ENCODE measurements around the gene NSUN4.
"Not testable (repeated sequence)": the region's sequence is repeated elsewhere in the genome, so short reads cannot be mapped to it uniquely, and the experiment has no call there.

NSUN4 gene

DNA sequence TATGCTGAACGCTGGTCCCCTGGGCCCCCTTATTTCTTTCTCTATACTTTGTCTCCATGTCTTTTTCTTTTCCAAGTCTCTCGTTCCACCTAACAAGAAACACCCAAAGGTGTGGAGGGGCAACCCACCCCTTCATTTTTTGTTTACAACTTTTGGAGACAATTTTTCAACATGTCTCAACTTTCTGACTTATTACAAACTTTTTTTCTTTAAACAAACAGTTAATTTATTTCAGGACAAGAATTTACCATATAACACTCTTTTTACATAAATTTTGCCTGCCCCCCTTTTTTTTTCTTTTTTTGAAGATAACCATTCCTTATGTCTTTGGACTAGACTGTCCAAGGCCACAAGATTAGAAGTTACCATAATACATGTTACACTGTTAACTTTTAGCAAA, 10.2 kb upstream of the NSUN4 start:
- H3K27ac ChIP-seq (ENCODE audit: low read depth, low read length); H3K27me3 ChIP-seq (ENCODE audit: insufficient read depth, low read length); H3K9ac ChIP-seq (ENCODE audit: low read depth, low read length); H3K4me3 ChIP-seq (ENCODE audit: low read length); H3K9me3 ChIP-seq (ENCODE audit: insufficient read depth, low read depth, low read length); H3K36me3 ChIP-seq (ENCODE audit: insufficient read depth, low read length): not testable (repeated sequence)
- WGBS = 82% methylated on average over 2 of the region's 2 CpGs
- H3K4me1 ChIP-seq (ENCODE audit: insufficient read depth, low read length) = peaks cover 18% of the 10 kb centered on the region

- not testable (repeated sequence) for H3K9me3 ChIP-seq (ENCODE audit: insufficient read depth, low read depth, low read length); H3K9ac ChIP-seq (ENCODE audit: low read depth, low read length); H3K27ac ChIP-seq (ENCODE audit: low read depth, low read length); H3K4me3 ChIP-seq (ENCODE audit: low read length); H3K36me3 ChIP-seq (ENCODE audit: insufficient read depth, low read length); H3K27me3 ChIP-seq (ENCODE audit: insufficient read depth, low read length)
- 70% methylated on average over 21 of the region's 24 CpGs for WGBS
- peaks cover 18% of the 10 kb centered on the region for H3K4me1 ChIP-seq (ENCODE audit: insufficient read depth, low read length)
Measured at GRCh38 chr1:46331786-46332540, 8.6 kb upstream of the NSUN4 start.

- 75% methylated on average over 9 of the region's 9 CpGs for WGBS
- Histone ChIP-seq H3K36me3 (ENCODE audit: insufficient read depth, low read length) (no peaks in the 10 kb centered on the region), H3K27ac (ENCODE audit: low read depth, low read length) (no peak overlapping the region)
Measured at GRCh38 chr1:46333300-46334029, 7.1 kb upstream of the NSUN4 start.

GRCh38 chr1:46334030-46334384, 6.6 kb upstream of the NSUN4 start:
- 95% methylated on average over 2 of the region's 2 CpGs for WGBS

More at GRCh38 chr1:46333300-46334029, 7.1 kb upstream of the NSUN4 start:
- peaks cover 18% of the 10 kb centered on the region for H3K4me1 ChIP-seq (ENCODE audit: insufficient read depth, low read length)
- no peaks in the 10 kb centered on the region for H3K27me3 ChIP-seq (ENCODE audit: insufficient read depth, low read length)
- no peak overlapping the region for H3K4me3 ChIP-seq (ENCODE audit: low read length)
- H3K9ac ChIP-seq (ENCODE audit: low read depth, low read length) = no peak overlapping the region
- no peaks in the 10 kb centered on the region for H3K9me3 ChIP-seq (ENCODE audit: insufficient read depth, low read depth, low read length)

DNA sequence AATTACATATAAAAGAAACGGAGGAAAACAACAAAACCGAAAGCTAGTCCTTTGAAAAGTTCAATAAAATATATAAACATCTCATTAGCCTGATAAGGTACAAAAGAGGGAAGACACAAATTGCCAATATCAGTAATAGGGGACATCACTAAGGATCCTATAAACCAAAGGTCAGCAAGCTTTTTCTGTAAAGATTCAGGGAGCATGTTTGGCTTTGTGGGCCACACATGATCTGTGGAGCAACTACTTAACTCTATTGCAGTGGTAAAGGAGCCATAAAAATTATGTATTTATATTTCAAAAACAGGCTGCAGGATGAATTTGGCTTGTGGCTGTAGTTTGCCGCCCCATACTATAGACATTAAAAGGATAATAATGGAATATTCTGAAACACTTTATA, 5.5 kb upstream of the NSUN4 start:
- H3K9ac ChIP-seq (ENCODE audit: low read depth, low read length) = no peak overlapping the region
- H3K4me3 ChIP-seq (ENCODE audit: low read length) = no peak overlapping the region
- no CpG with 5 or more reads among the region's 3 CpGs for WGBS

More at GRCh38 chr1:46334030-46334384, 6.6 kb upstream of the NSUN4 start:
- Histone ChIP-seq H3K9me3 (ENCODE audit: insufficient read depth, low read depth, low read length) (no peaks in the 10 kb centered on the region), H3K27me3 (ENCODE audit: insufficient read depth, low read length) (no peaks in the 10 kb centered on the region), H3K9ac (ENCODE audit: low read depth, low read length) (no peak overlapping the region), H3K4me1 (ENCODE audit: insufficient read depth, low read length) (peaks cover 16% of the 10 kb centered on the region), H3K4me3 (ENCODE audit: low read length) (no peak overlapping the region), H3K27ac (ENCODE audit: low read depth, low read length) (no peak overlapping the region), H3K36me3 (ENCODE audit: insufficient read depth, low read length) (no peaks in the 10 kb centered on the region)

GRCh38 chr1:46337409-46337808, 3.2 kb upstream of the NSUN4 start:
- not testable (repeated sequence) for H3K9ac ChIP-seq (ENCODE audit: low read depth, low read length); H3K4me3 ChIP-seq (ENCODE audit: low read length); H3K9me3 ChIP-seq (ENCODE audit: insufficient read depth, low read depth, low read length); H3K36me3 ChIP-seq (ENCODE audit: insufficient read depth, low read length); H3K27ac ChIP-seq (ENCODE audit: low read depth, low read length); H3K27me3 ChIP-seq (ENCODE audit: insufficient read depth, low read length); H3K4me1 ChIP-seq (ENCODE audit: insufficient read depth, low read length)
- WGBS = 98% methylated on average over 8 of the region's 14 CpGs

More for the DNA sequence above, 5.5 kb upstream of the NSUN4 start:
- Histone ChIP-seq H3K9me3 (ENCODE audit: insufficient read depth, low read depth, low read length) (no peaks in the 10 kb centered on the region), H3K4me1 (ENCODE audit: insufficient read depth, low read length) (peaks cover 10% of the 10 kb centered on the region), H3K27me3 (ENCODE audit: insufficient read depth, low read length) (no peaks in the 10 kb centered on the region), H3K36me3 (ENCODE audit: insufficient read depth, low read length) (no peaks in the 10 kb centered on the region), H3K27ac (ENCODE audit: low read depth, low read length) (no peak overlapping the region)

GRCh38 chr1:46341222-46342083, 846 bp downstream of the NSUN4 start:
- Histone ChIP-seq H3K9ac (ENCODE audit: low read depth, low read length) (no peak overlapping the region; the same call in 1 of the 2 replicates), H3K36me3 (ENCODE audit: insufficient read depth, low read length) (peaks cover 27% of the 10 kb centered on the region), H3K27me3 (ENCODE audit: insufficient read depth, low read length) (no peaks in the 10 kb centered on the region), H3K9me3 (ENCODE audit: insufficient read depth, low read depth, low read length) (no peaks in the 10 kb centered on the region), H3K4me3 (ENCODE audit: low read length) (peak overlapping the region; percentile 90), H3K27ac (ENCODE audit: low read depth, low read length) (peak overlapping the region; percentile 90), H3K4me1 (ENCODE audit: insufficient read depth, low read length) (no peaks in the 10 kb centered on the region)
- WGBS = 58% methylated on average over 31 of the region's 31 CpGs

GRCh38 chr1:46342084-46342656, 1.6 kb downstream of the NSUN4 start:
- H3K4me1 ChIP-seq (ENCODE audit: insufficient read depth, low read length) = no peaks in the 10 kb centered on the region
- 94% methylated on average over 6 of the region's 6 CpGs for WGBS
- no peak overlapping the region for H3K9ac ChIP-seq (ENCODE audit: low read depth, low read length)
- peak overlapping the region; percentile 90; the same call in 1 of the 2 replicates for H3K4me3 ChIP-seq (ENCODE audit: low read length)
- no peaks in the 10 kb centered on the region for H3K9me3 ChIP-seq (ENCODE audit: insufficient read depth, low read depth, low read length)
- no peak overlapping the region for H3K27ac ChIP-seq (ENCODE audit: low read depth, low read length)
- no peaks in the 10 kb centered on the region for H3K27me3 ChIP-seq (ENCODE audit: insufficient read depth, low read length)
- H3K36me3 ChIP-seq (ENCODE audit: insufficient read depth, low read length) = peaks cover 34% of the 10 kb centered on the region

DNA sequence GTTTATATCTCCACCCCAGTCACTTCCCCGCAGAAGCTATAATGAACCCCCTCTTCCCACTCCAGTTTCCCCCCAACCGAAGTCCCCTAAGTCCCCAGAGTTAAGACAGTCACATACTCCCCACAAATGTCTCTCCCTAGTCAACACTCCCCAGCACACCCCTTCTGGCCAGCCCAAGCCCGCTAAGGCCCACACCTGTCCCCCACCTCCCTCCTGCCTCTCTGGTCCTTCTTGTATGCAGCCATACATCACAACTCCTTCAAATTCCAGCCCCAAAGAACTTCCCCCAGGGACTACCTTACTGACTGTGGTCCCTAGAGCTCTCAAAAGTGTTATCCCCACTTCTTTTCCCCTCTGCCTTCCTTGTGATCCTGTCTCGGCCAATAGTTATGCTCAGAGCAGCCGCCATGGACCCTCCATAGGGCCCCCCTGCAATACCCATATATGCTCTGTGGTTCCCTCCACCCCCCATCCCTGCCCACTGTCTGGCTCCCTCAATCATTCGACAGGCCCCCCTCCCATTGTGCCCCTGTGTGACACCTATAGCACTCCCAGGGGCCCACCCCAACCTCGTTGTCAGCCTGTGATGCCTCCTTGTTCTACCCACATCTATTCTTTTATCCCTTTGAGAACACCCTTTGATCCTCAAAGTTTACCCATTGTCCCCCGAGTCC, 2.2 kb downstream of the NSUN4 start:
- H3K9ac ChIP-seq (ENCODE audit: low read depth, low read length) = no peak overlapping the region
- no peaks in the 10 kb centered on the region for H3K9me3 ChIP-seq (ENCODE audit: insufficient read depth, low read depth, low read length)
- no peaks in the 10 kb centered on the region for H3K27me3 ChIP-seq (ENCODE audit: insufficient read depth, low read length)
- no peak overlapping the region for H3K27ac ChIP-seq (ENCODE audit: low read depth, low read length)
- H3K4me3 ChIP-seq (ENCODE audit: low read length) = no peak overlapping the region
- 92% methylated on average over 8 of the region's 8 CpGs for WGBS
- no peaks in the 10 kb centered on the region for H3K4me1 ChIP-seq (ENCODE audit: insufficient read depth, low read length)
- H3K36me3 ChIP-seq (ENCODE audit: insufficient read depth, low read length) = peaks cover 39% of the 10 kb centered on the region

DNA sequence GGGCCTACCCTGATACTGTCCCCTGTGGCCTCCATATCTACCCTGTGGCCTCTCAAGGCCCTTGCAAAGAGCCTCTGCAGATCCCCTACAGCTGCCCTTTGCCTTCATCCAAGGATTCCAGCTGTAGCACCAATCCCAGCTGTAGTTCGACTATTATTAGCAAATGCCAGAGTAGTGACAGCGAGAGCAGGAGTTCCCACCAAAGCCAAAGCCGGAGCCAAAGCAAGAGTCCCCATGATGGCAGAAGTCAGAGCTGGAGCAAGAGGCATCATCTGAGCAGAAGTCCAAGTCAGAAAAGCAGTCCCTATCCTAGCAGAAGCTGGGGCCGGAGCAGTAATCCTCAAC, 2.7 kb downstream of the NSUN4 start:
- no peak overlapping the region for H3K9ac ChIP-seq (ENCODE audit: low read depth, low read length)
- peaks cover 40% of the 10 kb centered on the region for H3K36me3 ChIP-seq (ENCODE audit: insufficient read depth, low read length)
- H3K27ac ChIP-seq (ENCODE audit: low read depth, low read length) = no peak overlapping the region
- no peak overlapping the region for H3K4me3 ChIP-seq (ENCODE audit: low read length)
- H3K9me3 ChIP-seq (ENCODE audit: insufficient read depth, low read depth, low read length) = no peaks in the 10 kb centered on the region
- no peaks in the 10 kb centered on the region for H3K4me1 ChIP-seq (ENCODE audit: insufficient read depth, low read length)
- H3K27me3 ChIP-seq (ENCODE audit: insufficient read depth, low read length) = no peaks in the 10 kb centered on the region
- 97% methylated on average over 4 of the region's 4 CpGs for WGBS

Data from HUES64 (cell line).